ENCODE measurements around the gene SYT3.

- TF ChIP-seq YY1 (IDR thresholded peaks at IDR 0.05; ENCODE audit: insufficient read depth, insufficient read length), result no peak
- no peak for TF ChIP-seq ZNF274 (IDR thresholded peaks at IDR 0.05; ENCODE audit: low read depth, low read length)
These were observed 26.9 kb upstream of the SYT3 start for GRCh38 chr19:50666346-50667176.
